Measurements from ENCODE around the gene SLC6A9. TPM values are rescaled to one million over a fixed set of nuclear protein-coding genes. Genes with fewer than 3 reads are reported as not detected.

The SLC6A9 gene
- total RNA-seq (2014; rRNA removed; shearing (Covaris generic)) = 4.1 and 6.4 TPM in 2 replicates
- polyA plus RNA-seq (2015; cell fraction: cytosol; rRNA removed) = 11.2 and 11.7 TPM in 2 replicates
- polyA plus RNA-seq (2015; cell fraction: nucleus; rRNA removed) = 17.1 and 17.3 TPM in 2 replicates

- peak; percentile 58 for DNase-seq (ENCODE audit: low read depth)
These were observed at the start of gene SLC6A9 for GRCh38 chr1:44031252-44032169. SLC6A9 (minus strand) TSS chr1:44031462; CDS start chr1:44024277, 7,185 bp downstream.

- DNase-seq (ENCODE audit: low read depth) = no peak
These were observed 48.3 kb upstream of the SLC6A9 start for GRCh38 chr1:44079566-44079965.

- no peak for DNase-seq (ENCODE audit: low read depth)
These were observed 46.8 kb upstream of the SLC6A9 start for GRCh38 chr1:44078104-44078503.

GRCh38 chr1:44077421-44077820 lies 46.2 kb upstream of the SLC6A9 start:
- DNase-seq (ENCODE audit: low read depth) = peak; percentile 13

GRCh38 chr1:44076066-44076465 lies 44.8 kb upstream of the SLC6A9 start:
- DNase-seq (ENCODE audit: low read depth) = peak; percentile 81

- no peak for DNase-seq (ENCODE audit: low read depth)
These were observed 43.2 kb upstream of the SLC6A9 start for GRCh38 chr1:44074415-44074814.

- DNase-seq (ENCODE audit: low read depth) = no peak
These were observed 42.3 kb upstream of the SLC6A9 start for GRCh38 chr1:44073528-44073927.

- DNase-seq (ENCODE audit: low read depth) = no peak
These were observed 41.6 kb upstream of the SLC6A9 start for GRCh38 chr1:44072821-44073220.

- DNase-seq (ENCODE audit: low read depth) = peak; percentile 90
These were observed 40.9 kb upstream of the SLC6A9 start for GRCh38 chr1:44072204-44072603.

- DNase-seq (ENCODE audit: low read depth) = no peak
These were observed 40.2 kb upstream of the SLC6A9 start for GRCh38 chr1:44071461-44071860.

GRCh38 chr1:44068442-44068921 lies 37.2 kb upstream of the SLC6A9 start:
- DNase-seq (ENCODE audit: low read depth) = no peak

GRCh38 chr1:44067266-44068250 lies 36.3 kb upstream of the SLC6A9 start:
- no peak for DNase-seq (ENCODE audit: low read depth)

GRCh38 chr1:44062656-44063179 lies 31.5 kb upstream of the SLC6A9 start:
- no peak for DNase-seq (ENCODE audit: low read depth)

GRCh38 chr1:44061857-44062256 lies 30.6 kb upstream of the SLC6A9 start:
- no peak for DNase-seq (ENCODE audit: low read depth)

- no peak for DNase-seq (ENCODE audit: low read depth)
These were observed 29.6 kb upstream of the SLC6A9 start for GRCh38 chr1:44060830-44061267.

GRCh38 chr1:44059664-44060355 lies 28.5 kb upstream of the SLC6A9 start:
- peak; percentile 43 for DNase-seq (ENCODE audit: low read depth)

- DNase-seq (ENCODE audit: low read depth) = no peak
These were observed 27.9 kb upstream of the SLC6A9 start for GRCh38 chr1:44059212-44059611.

GRCh38 chr1:44057293-44057692 lies 26.0 kb upstream of the SLC6A9 start:
- no peak for DNase-seq (ENCODE audit: low read depth)

GRCh38 chr1:44053394-44053793 lies 22.1 kb upstream of the SLC6A9 start:
- no peak for DNase-seq (ENCODE audit: low read depth)

GRCh38 chr1:44050261-44050660 lies 19.0 kb upstream of the SLC6A9 start:
- peak; percentile 45 for DNase-seq (ENCODE audit: low read depth)
